HepG2 (cell line): ENCODE data around the gene TMEM63B. TPM values are rescaled to one million over a fixed set of nuclear protein-coding genes. Genes with fewer than 3 reads are reported as not detected.

Experiments
- ARID2 ChIP-seq: sonication (generic); formaldehyde crosslinking; IDR thresholded peaks from 2 replicates; pipeline ENCODE4 v1.8.1; 2022; ENCODE audit warnings: mild to moderate bottlenecking, missing genetic modification reagents, borderline replicate concordance
- CHD2 ChIP-seq: IDR thresholded peaks from 2 replicates; pipeline ENCODE4 v1.6.1; 2011; ENCODE audit warnings: low read depth, low read length, improper control_type of control experiment
- HMGA1 ChIP-seq: sonication (generic); formaldehyde crosslinking; conservative IDR thresholded peaks from 2 replicates; pipeline ENCODE4 v1.4.0; 2020; ENCODE audit warnings: missing genetic modification reagents
- HNRNPL ChIP-seq: fragments of 200-400 bp; formaldehyde crosslinking; IDR thresholded peaks from 2 replicates; pipeline ENCODE4 v1.6.1; 2017; ENCODE audit warnings: mild to moderate bottlenecking, low read depth, low read length
- MAZ ChIP-seq, 2 experiments: sonication (generic) in 1 of 2; formaldehyde crosslinking in 1 of 2; IDR thresholded peaks; 2 replicates each; pipeline versions ENCODE4 v1.5.0 to v1.6.1; 2012 to 2020; ENCODE audit warnings: low read depth in 2 of 2, mild to moderate bottlenecking in 2 of 2, borderline replicate concordance in 1 of 2, improper control_type of control experiment in 1 of 2, low read length in 1 of 2, missing genetic modification reagents in 1 of 2, moderate library complexity in 1 of 2
- PBX3 ChIP-seq: sonication (generic); formaldehyde crosslinking; IDR thresholded peaks from 2 replicates; pipeline ENCODE4 v1.8.1; 2023; ENCODE audit warnings: missing genetic modification reagents, inconsistent platforms, borderline replicate concordance
- STAT5B ChIP-seq: sonication (generic); formaldehyde crosslinking; IDR thresholded peaks from 2 replicates; pipeline ENCODE4 v1.4.0; 2020; ENCODE audit warnings: missing genetic modification reagents
- YEATS4 ChIP-seq: sonication (generic); formaldehyde crosslinking; IDR thresholded peaks from 2 replicates; pipeline ENCODE4 v1.4.0; 2020; ENCODE audit warnings: missing genetic modification reagents, borderline replicate concordance
- ZNF407 ChIP-seq: sonication (generic); formaldehyde crosslinking; IDR thresholded peaks from one replicate; pipeline ENCODE4 v1.5.1; 2020; ENCODE audit warnings: mild to moderate bottlenecking, missing genetic modification reagents; ENCODE audit errors: not compliant biosample characterization
- ZNF451 ChIP-seq: sonication (generic); formaldehyde crosslinking; IDR thresholded peaks from 2 replicates; pipeline ENCODE4 v1.5.0; 2020; ENCODE audit warnings: mild to moderate bottlenecking, missing genetic modification reagents
- ZNF557 ChIP-seq: sonication (generic); formaldehyde crosslinking; IDR thresholded peaks from 2 replicates; pipeline ENCODE4 v1.4.0; 2020; ENCODE audit warnings: missing genetic modification reagents
- polyA plus RNA-seq, 8 experiments: library from polyadenylated mRNA; depleted of rRNA in 3 of 8; stranded (reverse) in 7 of 8; unstranded in 1 of 8; fragments of >200 nt; fragmentation: Illumina TruSeq in 4 of 8; extraction: Trizol in 4 of 8; gene quantifications; 2 replicates each; pipeline versions ENCODE4 v1.2.1 to v1.2.3, GENCODE V29; 2011 to 2016; ENCODE audit warnings: low read depth in 4 of 8, missing spikeins in 1 of 8, mixed read lengths in 1 of 8; ENCODE audit not compliant: insufficient read depth in 1 of 8
- total RNA-seq, 5 experiments: library from RNA; depleted of rRNA; stranded (reverse); fragments of >200 nt; fragmentation: Illumina TruSeq; extraction: Trizol; gene quantifications; 2 replicates each; pipeline ENCODE4 v1.2.3, GENCODE V29; 2016; ENCODE audit warnings: low read depth in 1 of 5

The TMEM63B gene
- total and polyA plus RNA-seq, 2 of the 13 experiments (the other 11 are each of a cell fraction or from before 2014, with no cell fraction given) = 27.4 to 75.8 TPM

- TF ChIP-seq MAZ (IDR thresholded peaks at IDR 0.05; ENCODE audit: borderline replicate concordance, low read depth, low read length) (no peak), MAZ (CRISPR knock-in tag; IDR thresholded peaks at IDR 0.05; ENCODE audit: low read depth) (peak; percentile 68; the same call in 1 of the 2 replicates), PBX3 (CRISPR knock-in tag) (no peak), ZNF557 (CRISPR knock-in tag) (no peak), HMGA1 (CRISPR knock-in tag) (no peak), ARID2 (no peak), STAT5B (CRISPR knock-in tag) (no peak), ZNF407 (peak; percentile 78), HNRNPL (peak; percentile 96), YEATS4 (CRISPR knock-in tag) (peak; percentile 50; the same call in 1 of the 2 replicates), CHD2 (no peak), ZNF451 (CRISPR knock-in tag) (no peak)
Observed at GRCh38 chr6:44128020-44128917, 915 bp downstream of the TMEM63B start (continued).
